ENCODE results near the gene FLYWCH2. TPM values are rescaled to one million over a fixed set of nuclear protein-coding genes. Genes with fewer than 3 reads are reported as not detected.
"Not testable (repeated sequence)": the region's sequence is repeated elsewhere in the genome, so short reads cannot be mapped to it uniquely, and the experiment has no call there.

Gene FLYWCH2
- total RNA-seq, 1 donor from 2014 or later, result 23.2 TPM

DNA sequence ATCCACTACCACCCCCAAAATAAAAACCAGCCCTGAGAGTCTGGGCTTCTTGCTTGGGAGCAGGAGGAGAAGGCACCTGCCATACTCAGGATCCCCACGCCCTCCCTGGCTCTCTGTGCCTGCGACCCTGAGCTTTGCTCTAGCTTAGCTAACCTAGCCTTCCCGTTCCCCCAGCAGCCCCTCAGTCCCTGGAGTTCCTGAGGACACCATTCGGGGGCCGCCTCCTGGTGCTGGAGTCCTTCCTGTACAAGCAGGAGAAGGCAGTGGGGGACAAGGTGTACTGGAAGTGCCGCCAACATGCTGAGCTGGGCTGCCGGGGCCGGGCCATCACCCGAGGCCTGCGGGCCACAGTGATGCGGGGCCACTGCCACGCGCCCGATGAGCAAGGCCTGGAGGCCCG lies 47.2 kb downstream of the FLYWCH2 start:
- Histone ChIP-seq H3K9me3 (replicated peaks) (no peaks in the 10 kb centered on the region), H3K4me3 (no peak overlapping the region), H3K27ac (replicated peaks) (no peak overlapping the region), H3K36me3 (peaks cover 51% of the 10 kb centered on the region), H3K27me3 (ENCODE audit: low read depth) (no peaks in the 10 kb centered on the region), H3K4me1 (peaks cover 13% of the 10 kb centered on the region)
- TF ChIP-seq, protein P1, sequence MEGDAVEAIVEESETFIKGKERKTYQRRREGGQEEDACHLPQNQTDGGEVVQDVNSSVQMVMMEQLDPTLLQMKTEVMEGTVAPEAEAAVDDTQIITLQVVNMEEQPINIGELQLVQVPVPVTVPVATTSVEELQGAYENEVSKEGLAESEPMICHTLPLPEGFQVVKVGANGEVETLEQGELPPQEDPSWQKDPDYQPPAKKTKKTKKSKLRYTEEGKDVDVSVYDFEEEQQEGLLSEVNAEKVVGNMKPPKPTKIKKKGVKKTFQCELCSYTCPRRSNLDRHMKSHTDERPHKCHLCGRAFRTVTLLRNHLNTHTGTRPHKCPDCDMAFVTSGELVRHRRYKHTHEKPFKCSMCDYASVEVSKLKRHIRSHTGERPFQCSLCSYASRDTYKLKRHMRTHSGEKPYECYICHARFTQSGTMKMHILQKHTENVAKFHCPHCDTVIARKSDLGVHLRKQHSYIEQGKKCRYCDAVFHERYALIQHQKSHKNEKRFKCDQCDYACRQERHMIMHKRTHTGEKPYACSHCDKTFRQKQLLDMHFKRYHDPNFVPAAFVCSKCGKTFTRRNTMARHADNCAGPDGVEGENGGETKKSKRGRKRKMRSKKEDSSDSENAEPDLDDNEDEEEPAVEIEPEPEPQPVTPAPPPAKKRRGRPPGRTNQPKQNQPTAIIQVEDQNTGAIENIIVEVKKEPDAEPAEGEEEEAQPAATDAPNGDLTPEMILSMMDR (IDR thresholded peaks at IDR 0.05; ENCODE audit: borderline replicate concordance), result no peak
- intact Hi-C loops (cut with micrococcal nuclease), result no loop called here
- no peak for DNase-seq

- DNase-seq; H3K27me3 ChIP-seq (ENCODE audit: low read depth); H3K27ac ChIP-seq (replicated peaks); intact Hi-C loops (cut with micrococcal nuclease); H3K9me3 ChIP-seq (replicated peaks); H3K4me3 ChIP-seq: not testable (repeated sequence)
- H3K4me1 ChIP-seq, result peaks cover 12% of the 10 kb centered on the region
- peaks cover 63% of the 10 kb centered on the region for H3K36me3 ChIP-seq
These were observed 48.4 kb downstream of the FLYWCH2 start for GRCh38 chr16:2931231-2931914.

GRCh38 chr16:2933136-2933535 lies 50.1 kb downstream of the FLYWCH2 start:
- H3K27me3 ChIP-seq (ENCODE audit: low read depth), result no peaks in the 10 kb centered on the region
- DNase-seq, result no peak
- no peaks in the 10 kb centered on the region for H3K9me3 ChIP-seq (replicated peaks)
- no peaks in the 10 kb centered on the region for H3K4me1 ChIP-seq
- H3K36me3 ChIP-seq, result peaks cover 80% of the 10 kb centered on the region
- H3K4me3 ChIP-seq, result no peak overlapping the region
- intact Hi-C loops (cut with micrococcal nuclease), result no loop called here
- no peak overlapping the region for H3K27ac ChIP-seq (replicated peaks)
- TF ChIP-seq, protein P1 (IDR thresholded peaks at IDR 0.05; ENCODE audit: borderline replicate concordance), result no peak

DNA sequence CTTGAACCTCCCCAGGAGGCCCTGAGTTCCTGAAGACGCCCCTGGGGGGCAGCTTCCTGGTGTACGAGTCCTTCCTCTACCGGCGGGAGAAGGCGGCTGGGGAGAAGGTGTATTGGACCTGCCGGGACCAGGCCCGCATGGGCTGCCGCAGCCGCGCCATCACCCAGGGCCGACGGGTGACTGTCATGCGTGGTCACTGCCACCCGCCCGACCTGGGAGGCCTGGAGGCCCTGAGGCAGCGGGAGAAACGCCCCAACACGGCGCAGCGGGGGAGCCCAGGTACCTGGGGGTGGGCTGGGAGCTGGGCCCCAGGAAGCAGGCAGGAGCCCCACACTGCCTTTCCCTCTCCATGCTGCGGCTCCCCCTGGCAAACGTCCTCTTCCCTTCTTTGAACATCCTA lies 50.7 kb downstream of the FLYWCH2 start:
- peaks cover 86% of the 10 kb centered on the region for H3K36me3 ChIP-seq
- intact Hi-C loops (cut with micrococcal nuclease), result no loop called here
- H3K4me1 ChIP-seq, result no peaks in the 10 kb centered on the region
- no peak for DNase-seq
- H3K4me3 ChIP-seq, result no peak overlapping the region
- TF ChIP-seq, protein P1 (IDR thresholded peaks at IDR 0.05; ENCODE audit: borderline replicate concordance), result no peak
- H3K27ac ChIP-seq (replicated peaks), result no peak overlapping the region
- H3K27me3 ChIP-seq (ENCODE audit: low read depth), result no peaks in the 10 kb centered on the region
- no peaks in the 10 kb centered on the region for H3K9me3 ChIP-seq (replicated peaks)

GRCh38 chr16:2934450-2934849 lies 51.4 kb downstream of the FLYWCH2 start:
- Histone ChIP-seq H3K27me3 (ENCODE audit: low read depth) (no peaks in the 10 kb centered on the region), H3K4me3 (no peak overlapping the region), H3K27ac (replicated peaks) (no peak overlapping the region), H3K36me3 (peaks cover 93% of the 10 kb centered on the region), H3K4me1 (no peaks in the 10 kb centered on the region), H3K9me3 (replicated peaks) (no peaks in the 10 kb centered on the region)
- intact Hi-C loops (cut with micrococcal nuclease), result no loop called here
- DNase-seq, result no peak
- TF ChIP-seq, protein P1 (IDR thresholded peaks at IDR 0.05; ENCODE audit: borderline replicate concordance), result no peak

GRCh38 chr16:2936436-2937011 lies 53.5 kb downstream of the FLYWCH2 start:
- intact Hi-C loops (cut with micrococcal nuclease), result no loop called here
- no peak for DNase-seq
- H3K27ac ChIP-seq (replicated peaks), result no peak overlapping the region
- TF ChIP-seq, protein P1 (IDR thresholded peaks at IDR 0.05; ENCODE audit: borderline replicate concordance), result no peak
- no peaks in the 10 kb centered on the region for H3K4me1 ChIP-seq
- H3K36me3 ChIP-seq, result peaks cover 93% of the 10 kb centered on the region
- H3K9me3 ChIP-seq (replicated peaks), result no peaks in the 10 kb centered on the region
- no peaks in the 10 kb centered on the region for H3K27me3 ChIP-seq (ENCODE audit: low read depth)
- no peak overlapping the region for H3K4me3 ChIP-seq

Data from left ventricle myocardium inferior (tissue), 1 donor.